Forelimb muscle (tissue), 1 donor: Measurements from ENCODE around the gene TMEM150A. TPM values are rescaled to one million over a fixed set of nuclear protein-coding genes. Genes with fewer than 3 reads are reported as not detected.
"Not testable (repeated sequence)": the region's sequence is repeated elsewhere in the genome, so short reads cannot be mapped to it uniquely, and the experiment has no call there.

ENCODE experiments used
- DNase-seq: peaks from one replicate; pipeline ENCODE4 v3.0.0-alpha.2; 2013; ENCODE audit warnings: low read depth
- polyA plus RNA-seq: library from polyadenylated mRNA; unstranded; fragments of 120-200 nt; gene quantifications from one replicate; pipeline ENCODE4 v1.2.1, GENCODE V29; 2013; ENCODE audit not compliant: insufficient read length

The TMEM150A gene
- polyA plus RNA-seq, result 9.9 TPM

- DNase-seq, result peak; percentile 57
Observed at GRCh38 chr2:85602476-85603234, at the start of gene TMEM150A. TSS of gene TMEM150A (minus strand) at chr2:85602698. CDS start at chr2:85601948, 750 bp downstream.

- DNase-seq, result no peak
Observed at GRCh38 chr2:85652056-85652455, 49.6 kb upstream of the TMEM150A start.

- DNase-seq, result no peak
Observed at GRCh38 chr2:85651097-85651496, 48.6 kb upstream of the TMEM150A start.

- DNase-seq, result no peak
Observed at GRCh38 chr2:85650456-85650855, 48.0 kb upstream of the TMEM150A start.

GRCh38 chr2:85649201-85650190, 47.0 kb upstream of the TMEM150A start:
- no peak for DNase-seq

GRCh38 chr2:85648619-85649018, 46.1 kb upstream of the TMEM150A start:
- no peak for DNase-seq

GRCh38 chr2:85647823-85648526, 45.5 kb upstream of the TMEM150A start:
- no peak for DNase-seq

GRCh38 chr2:85646166-85646565, 43.7 kb upstream of the TMEM150A start:
- DNase-seq, result no peak

- no peak for DNase-seq
Observed at GRCh38 chr2:85644909-85645308, 42.4 kb upstream of the TMEM150A start.

- DNase-seq, result no peak
Observed at GRCh38 chr2:85642725-85643124, 40.2 kb upstream of the TMEM150A start.

- no peak for DNase-seq
Observed at GRCh38 chr2:85635636-85636035, 33.1 kb upstream of the TMEM150A start.

GRCh38 chr2:85635011-85635410, 32.5 kb upstream of the TMEM150A start:
- DNase-seq, result no peak

- no peak for DNase-seq
Observed at GRCh38 chr2:85631316-85631715, 28.8 kb upstream of the TMEM150A start.

GRCh38 chr2:85628658-85629057, 26.2 kb upstream of the TMEM150A start:
- no peak for DNase-seq

GRCh38 chr2:85623991-85624390, 21.5 kb upstream of the TMEM150A start:
- no peak for DNase-seq

GRCh38 chr2:85621338-85621737, 18.8 kb upstream of the TMEM150A start:
- DNase-seq, result no peak

- DNase-seq, result no peak
Observed at GRCh38 chr2:85619617-85620016, 17.1 kb upstream of the TMEM150A start.

- DNase-seq, result not testable (repeated sequence)
Observed at GRCh38 chr2:85617723-85618122, 15.2 kb upstream of the TMEM150A start.

GRCh38 chr2:85615413-85615728, 12.9 kb upstream of the TMEM150A start:
- DNase-seq, result no peak

GRCh38 chr2:85614757-85615156, 12.3 kb upstream of the TMEM150A start:
- not testable (repeated sequence) for DNase-seq

- DNase-seq, result no peak
Observed at GRCh38 chr2:85613717-85614515, 11.4 kb upstream of the TMEM150A start.
